Measurements from ENCODE around the gene EIF4G2. TPM values are rescaled to one million over a fixed set of nuclear protein-coding genes. Genes with fewer than 3 reads are reported as not detected.
"Not testable (repeated sequence)": the region's sequence is repeated elsewhere in the genome, so short reads cannot be mapped to it uniquely, and the experiment has no call there.

The EIF4G2 gene
- total RNA-seq, 1 donor from 2014 or later, result 1,057 TPM

DNA sequence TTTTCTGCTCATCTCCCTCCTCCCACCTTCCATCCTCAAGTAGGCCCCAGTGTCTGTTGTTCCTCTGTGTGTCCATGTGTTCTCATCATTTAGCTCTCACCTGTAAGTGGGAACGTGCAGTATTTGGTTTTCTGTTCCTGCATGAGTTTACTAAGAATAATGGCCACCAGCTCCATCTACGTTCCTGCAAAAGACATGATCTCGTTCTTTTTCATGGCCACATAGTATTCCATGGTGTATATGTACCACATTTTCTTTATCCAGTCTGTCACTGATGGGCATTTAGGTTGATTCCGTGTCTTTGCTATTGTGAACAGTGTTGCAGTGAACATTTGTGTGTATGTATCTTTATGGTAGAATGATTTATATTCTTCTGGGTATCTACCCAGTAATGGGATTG, 28.2 kb upstream of the EIF4G2 start:
- H3K27ac Mint-ChIP-seq; H3K27me3 Mint-ChIP-seq (ENCODE audit: low read depth); H3K9me3 Mint-ChIP-seq; intact Hi-C loops (cut with micrococcal nuclease); DNase-seq (ENCODE audit: low spot score); H3K4me1 Mint-ChIP-seq (ENCODE audit: low read depth); H3K36me3 Mint-ChIP-seq (ENCODE audit: low read depth); H3K4me3 Mint-ChIP-seq (ENCODE audit: low read depth): not testable (repeated sequence)

- Mint-ChIP-seq H3K4me1 (ENCODE audit: low read depth) (peaks cover 7% of the 10 kb centered on the region), H3K4me3 (ENCODE audit: low read depth) (no peak overlapping the region), H3K27ac (no peak overlapping the region), H3K36me3 (ENCODE audit: low read depth) (peaks cover 8% of the 10 kb centered on the region), H3K27me3 (ENCODE audit: low read depth) (no peaks in the 10 kb centered on the region), H3K9me3 (no peaks in the 10 kb centered on the region)
- no peak for DNase-seq (ENCODE audit: low spot score)
- intact Hi-C loops (cut with micrococcal nuclease), result no loop called here
These were observed 20.4 kb upstream of the EIF4G2 start for GRCh38 chr11:10829139-10829538.

DNA sequence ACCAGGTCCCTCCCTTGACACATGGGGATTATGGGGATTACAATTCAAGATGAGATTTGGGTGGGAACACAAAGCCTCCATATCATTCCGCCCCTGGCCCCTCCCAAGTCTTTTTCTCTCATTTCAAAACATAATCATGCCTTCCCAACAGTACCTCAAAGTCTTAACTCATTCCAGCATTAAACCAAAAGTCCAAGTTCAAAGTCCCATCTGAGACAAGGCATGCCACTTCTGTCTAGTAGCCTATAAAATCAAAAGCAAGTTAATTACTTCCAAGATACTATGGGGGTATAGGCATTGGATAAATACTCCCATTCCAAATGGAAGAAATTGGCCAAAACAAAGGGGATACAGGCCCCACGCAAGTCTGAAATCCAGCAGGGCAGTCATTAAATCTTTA, 19.7 kb upstream of the EIF4G2 start:
- no peak overlapping the region for H3K27ac Mint-ChIP-seq
- peaks cover 7% of the 10 kb centered on the region for H3K4me1 Mint-ChIP-seq (ENCODE audit: low read depth)
- peaks cover 8% of the 10 kb centered on the region for H3K36me3 Mint-ChIP-seq (ENCODE audit: low read depth)
- H3K27me3 Mint-ChIP-seq (ENCODE audit: low read depth), result no peaks in the 10 kb centered on the region
- H3K9me3 Mint-ChIP-seq, result no peaks in the 10 kb centered on the region
- DNase-seq (ENCODE audit: low spot score), result no peak
- H3K4me3 Mint-ChIP-seq (ENCODE audit: low read depth), result no peak overlapping the region
- intact Hi-C loops (cut with micrococcal nuclease), result no loop called here

GRCh38 chr11:10824888-10825287, 16.2 kb upstream of the EIF4G2 start:
- Mint-ChIP-seq H3K36me3 (ENCODE audit: low read depth) (peaks cover 13% of the 10 kb centered on the region), H3K4me3 (ENCODE audit: low read depth) (no peak overlapping the region), H3K27me3 (ENCODE audit: low read depth) (no peaks in the 10 kb centered on the region), H3K27ac (no peak overlapping the region), H3K9me3 (no peaks in the 10 kb centered on the region), H3K4me1 (ENCODE audit: low read depth) (peaks cover 10% of the 10 kb centered on the region)
- intact Hi-C loops (cut with micrococcal nuclease), result no loop called here
- no peak for DNase-seq (ENCODE audit: low spot score)

GRCh38 chr11:10823152-10823579, 14.4 kb upstream of the EIF4G2 start:
- peak overlapping the region; percentile 23 for H3K4me3 Mint-ChIP-seq (ENCODE audit: low read depth)
- H3K27me3 Mint-ChIP-seq (ENCODE audit: low read depth), result no peaks in the 10 kb centered on the region
- H3K36me3 Mint-ChIP-seq (ENCODE audit: low read depth), result peaks cover 13% of the 10 kb centered on the region
- intact Hi-C loops (cut with micrococcal nuclease), result no loop called here
- no peaks in the 10 kb centered on the region for H3K9me3 Mint-ChIP-seq
- peak overlapping the region; percentile 54 for H3K27ac Mint-ChIP-seq
- H3K4me1 Mint-ChIP-seq (ENCODE audit: low read depth), result peaks cover 10% of the 10 kb centered on the region
- DNase-seq (ENCODE audit: low spot score), result no peak

DNA sequence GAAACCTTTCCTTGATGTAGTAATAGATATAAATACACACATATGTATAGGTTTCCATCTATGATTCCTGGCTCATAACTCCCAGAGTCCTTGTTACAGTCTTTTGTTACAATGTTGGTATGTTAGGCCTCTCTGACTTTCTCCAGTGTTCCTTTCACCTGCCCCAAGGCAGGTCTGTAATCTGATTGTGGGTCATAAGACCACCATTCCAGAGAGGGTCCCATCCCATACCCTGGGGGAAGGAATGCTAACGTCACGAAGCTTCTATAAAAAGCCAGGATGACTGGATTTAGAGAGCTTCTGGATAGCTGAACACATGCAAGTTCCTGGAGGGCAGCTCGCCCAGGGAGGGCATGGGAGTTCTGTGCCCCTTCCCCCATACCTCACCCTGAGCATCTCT, 13.8 kb upstream of the EIF4G2 start:
- intact Hi-C loops (cut with micrococcal nuclease); H3K27ac Mint-ChIP-seq; DNase-seq (ENCODE audit: low spot score); H3K4me3 Mint-ChIP-seq (ENCODE audit: low read depth); H3K27me3 Mint-ChIP-seq (ENCODE audit: low read depth); H3K9me3 Mint-ChIP-seq: not testable (repeated sequence)
- peaks cover 13% of the 10 kb centered on the region for H3K36me3 Mint-ChIP-seq (ENCODE audit: low read depth)
- H3K4me1 Mint-ChIP-seq (ENCODE audit: low read depth), result peaks cover 10% of the 10 kb centered on the region

- Mint-ChIP-seq H3K9me3 (no peaks in the 10 kb centered on the region), H3K4me3 (ENCODE audit: low read depth) (no peak overlapping the region), H3K27me3 (ENCODE audit: low read depth) (peaks cover 6% of the 10 kb centered on the region), H3K27ac (no peak overlapping the region), H3K36me3 (ENCODE audit: low read depth) (peaks cover 6% of the 10 kb centered on the region), H3K4me1 (ENCODE audit: low read depth) (peaks cover 10% of the 10 kb centered on the region)
- intact Hi-C loops (cut with micrococcal nuclease), result no loop called here
- DNase-seq (ENCODE audit: low spot score), result no peak
These were observed 9.9 kb upstream of the EIF4G2 start for GRCh38 chr11:10818594-10818993.

DNA sequence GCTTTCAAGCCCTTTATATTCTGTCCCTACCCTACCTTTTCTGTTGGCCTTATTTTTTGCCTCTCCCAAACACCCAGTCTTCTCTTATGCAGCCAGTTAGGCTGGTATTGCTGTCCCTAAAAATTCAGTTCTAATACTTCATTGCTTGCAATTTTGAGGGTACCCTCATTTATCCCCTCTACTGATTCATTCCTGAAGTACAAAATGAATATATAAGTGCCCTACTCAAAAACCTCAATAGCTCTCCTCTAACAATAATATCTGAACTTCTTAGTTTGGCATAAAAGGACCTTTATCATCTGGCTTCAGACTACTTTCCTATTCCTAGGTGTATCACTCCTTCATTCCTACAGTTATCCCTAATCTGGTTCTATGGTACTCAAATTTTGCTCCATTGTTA, 5.2 kb upstream of the EIF4G2 start:
- H3K9me3 Mint-ChIP-seq, result no peaks in the 10 kb centered on the region
- no peaks in the 10 kb centered on the region for H3K36me3 Mint-ChIP-seq (ENCODE audit: low read depth)
- H3K4me1 Mint-ChIP-seq (ENCODE audit: low read depth), result peaks cover 16% of the 10 kb centered on the region
- no peak overlapping the region for H3K27ac Mint-ChIP-seq
- H3K4me3 Mint-ChIP-seq (ENCODE audit: low read depth), result no peak overlapping the region
- peaks cover 8% of the 10 kb centered on the region for H3K27me3 Mint-ChIP-seq (ENCODE audit: low read depth)
- intact Hi-C loops (cut with micrococcal nuclease), result no loop called here
- DNase-seq (ENCODE audit: low spot score), result no peak

GRCh38 chr11:10809373-10810160, 841 bp upstream of the EIF4G2 start:
- Mint-ChIP-seq H3K9me3 (no peaks in the 10 kb centered on the region), H3K36me3 (ENCODE audit: low read depth) (peaks cover 43% of the 10 kb centered on the region), H3K4me3 (ENCODE audit: low read depth) (peak overlapping the region; percentile 94), H3K4me1 (ENCODE audit: low read depth) (peaks cover 35% of the 10 kb centered on the region), H3K27ac (peak overlapping the region; percentile 98), H3K27me3 (ENCODE audit: low read depth) (peaks cover 2% of the 10 kb centered on the region)
- DNase-seq (ENCODE audit: low spot score), result no peak
- intact Hi-C loops (cut with micrococcal nuclease), result loop anchor here (1.0 to 5.0 kb wide), 5 partner anchors 48 to 1033 kb away; partner anchors contain the start of genes AMPD3 and CTR9

GRCh38 chr11:10808235-10808552, 532 bp downstream of the EIF4G2 start:
- H3K36me3 Mint-ChIP-seq (ENCODE audit: low read depth), result peaks cover 56% of the 10 kb centered on the region
- DNase-seq (ENCODE audit: low spot score), result no peak
- intact Hi-C loops (cut with micrococcal nuclease), result loop anchor here (1.0 to 5.0 kb wide), 3 partner anchors 92 to 351 kb away; partner anchors contain the start of gene AMPD3
- H3K4me3 Mint-ChIP-seq (ENCODE audit: low read depth), result peak overlapping the region; percentile 94
- H3K27ac Mint-ChIP-seq, result peak overlapping the region; percentile 98
- peaks cover 2% of the 10 kb centered on the region for H3K27me3 Mint-ChIP-seq (ENCODE audit: low read depth)
- peaks cover 38% of the 10 kb centered on the region for H3K4me1 Mint-ChIP-seq (ENCODE audit: low read depth)
- H3K9me3 Mint-ChIP-seq, result no peaks in the 10 kb centered on the region

- peak; percentile 46 for DNase-seq (ENCODE audit: low spot score)
- intact Hi-C loops (cut with micrococcal nuclease), result loop anchor here (1.0 to 5.0 kb wide), 3 partner anchors 93 to 350 kb away; partner anchors contain the start of gene AMPD3
- peaks cover 60% of the 10 kb centered on the region for H3K36me3 Mint-ChIP-seq (ENCODE audit: low read depth)
- peak overlapping the region; percentile 98 for H3K27ac Mint-ChIP-seq
- H3K9me3 Mint-ChIP-seq, result no peaks in the 10 kb centered on the region
- H3K4me1 Mint-ChIP-seq (ENCODE audit: low read depth), result peaks cover 38% of the 10 kb centered on the region
- H3K27me3 Mint-ChIP-seq (ENCODE audit: low read depth), result no peaks in the 10 kb centered on the region
- peak overlapping the region; percentile 94 for H3K4me3 Mint-ChIP-seq (ENCODE audit: low read depth)
These were observed 1.1 kb downstream of the EIF4G2 start for GRCh38 chr11:10807493-10808234.

GRCh38 chr11:10806206-10806605, 2.5 kb downstream of the EIF4G2 start:
- no peaks in the 10 kb centered on the region for H3K9me3 Mint-ChIP-seq
- H3K4me1 Mint-ChIP-seq (ENCODE audit: low read depth), result peaks cover 49% of the 10 kb centered on the region
- no peaks in the 10 kb centered on the region for H3K27me3 Mint-ChIP-seq (ENCODE audit: low read depth)
- intact Hi-C loops (cut with micrococcal nuclease), result loop anchor here (5.0 kb wide), 2 partner anchors 126 to 349 kb away; partner anchors contain the start of gene AMPD3
- peak overlapping the region; percentile 94 for H3K4me3 Mint-ChIP-seq (ENCODE audit: low read depth)
- peaks cover 75% of the 10 kb centered on the region for H3K36me3 Mint-ChIP-seq (ENCODE audit: low read depth)
- DNase-seq (ENCODE audit: low spot score), result no peak
- H3K27ac Mint-ChIP-seq, result peak overlapping the region; percentile 98

- Mint-ChIP-seq H3K4me3 (ENCODE audit: low read depth) (peak overlapping the region; percentile 27), H3K4me1 (ENCODE audit: low read depth) (peaks cover 54% of the 10 kb centered on the region), H3K9me3 (no peaks in the 10 kb centered on the region), H3K27me3 (ENCODE audit: low read depth) (no peaks in the 10 kb centered on the region), H3K36me3 (ENCODE audit: low read depth) (peaks cover 79% of the 10 kb centered on the region), H3K27ac (peak overlapping the region; percentile 39)
- intact Hi-C loops (cut with micrococcal nuclease), result loop anchor here (5.0 kb wide), 2 partner anchors 127 to 348 kb away; partner anchors contain the start of gene AMPD3
- DNase-seq (ENCODE audit: low spot score), result no peak
These were observed 3.0 kb downstream of the EIF4G2 start for GRCh38 chr11:10805741-10806140.

Data from activated T-helper 2 cell treated with anti-CD3 and anti-CD28 coated beads, Interferon-gamma antibody, Interleukin-2, Interleukin-4, amounts not matched to agents 10 μg/mL and 5 μg/mL and 100 μg/mL, durations not matched to agents 14 hours and 24 hours and 36 hours (primary cell).